Stimulated activated CD8-positive, alpha-beta memory T cell treated with anti-CD3 and anti-CD28 coated beads, Interleukin-12 subunit alpha, Interleukin-12 subunit beta, amount 100 ng/mL, for 4 hours (primary cell): ENCODE results near the gene PTH2.

ENCODE experiments used
- DNase-seq: peaks from one replicate; pipeline ENCODE4 v3.0.0-alpha.2; 2020; ENCODE audit warnings: low read depth

Gene PTH2

DNA sequence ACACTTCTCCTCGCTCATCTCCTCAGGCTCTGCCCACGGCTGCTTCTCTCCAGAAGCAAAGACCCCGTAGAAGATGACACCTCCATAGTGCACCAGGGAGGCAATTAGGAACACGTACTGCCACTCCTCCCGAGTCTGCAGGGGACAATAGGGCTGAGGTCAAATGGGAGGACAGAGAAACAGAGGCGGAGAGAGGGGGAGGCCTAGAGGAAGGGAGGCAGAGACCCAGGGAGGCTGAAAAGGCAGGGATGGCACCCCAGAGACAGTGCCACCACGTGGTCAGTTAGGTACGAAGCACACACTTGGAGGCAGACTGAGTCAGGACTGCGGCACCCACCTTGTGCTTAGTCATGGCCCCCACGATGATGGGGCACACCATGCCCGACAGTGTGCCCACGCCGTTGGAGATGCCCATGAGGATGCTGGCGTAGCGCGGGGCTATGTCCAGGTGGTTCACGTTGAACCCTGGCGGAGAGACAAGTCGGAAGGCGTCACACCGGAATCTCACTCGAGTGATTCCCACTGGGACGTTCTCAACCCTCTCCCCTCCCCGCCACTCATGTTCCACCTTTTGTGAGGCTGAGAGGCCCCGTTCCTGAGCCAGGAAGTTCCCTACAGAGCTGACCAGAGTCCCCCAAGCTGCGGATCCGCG is 7.6 kb upstream of the PTH2 start:
- DNase-seq, result no peak

DNA sequence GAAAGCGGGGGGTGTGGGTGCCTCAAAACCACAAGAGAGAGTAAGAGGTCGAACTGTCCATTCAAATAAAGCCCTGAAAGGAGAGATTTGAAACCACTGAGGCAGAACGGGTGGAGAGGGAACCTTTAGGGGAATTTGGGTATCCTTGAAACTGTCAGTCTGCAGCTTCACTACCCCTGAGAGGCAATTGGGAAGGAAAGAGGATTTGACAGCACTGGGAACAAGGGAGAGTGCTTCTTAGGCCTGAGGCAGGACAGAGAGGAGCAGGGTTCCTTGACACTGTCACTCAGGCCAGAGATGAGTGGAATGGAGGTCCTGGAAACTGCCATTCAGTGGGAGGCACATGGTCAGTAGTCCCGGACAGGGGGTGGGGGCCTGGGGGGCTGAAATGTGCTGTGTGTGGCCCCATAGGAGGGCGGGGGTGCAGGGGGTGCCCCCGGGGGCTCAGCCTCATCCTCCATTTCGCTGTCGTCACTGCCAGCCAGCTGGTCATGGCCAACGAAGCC is 7.0 kb upstream of the PTH2 start:
- no peak for DNase-seq

DNA sequence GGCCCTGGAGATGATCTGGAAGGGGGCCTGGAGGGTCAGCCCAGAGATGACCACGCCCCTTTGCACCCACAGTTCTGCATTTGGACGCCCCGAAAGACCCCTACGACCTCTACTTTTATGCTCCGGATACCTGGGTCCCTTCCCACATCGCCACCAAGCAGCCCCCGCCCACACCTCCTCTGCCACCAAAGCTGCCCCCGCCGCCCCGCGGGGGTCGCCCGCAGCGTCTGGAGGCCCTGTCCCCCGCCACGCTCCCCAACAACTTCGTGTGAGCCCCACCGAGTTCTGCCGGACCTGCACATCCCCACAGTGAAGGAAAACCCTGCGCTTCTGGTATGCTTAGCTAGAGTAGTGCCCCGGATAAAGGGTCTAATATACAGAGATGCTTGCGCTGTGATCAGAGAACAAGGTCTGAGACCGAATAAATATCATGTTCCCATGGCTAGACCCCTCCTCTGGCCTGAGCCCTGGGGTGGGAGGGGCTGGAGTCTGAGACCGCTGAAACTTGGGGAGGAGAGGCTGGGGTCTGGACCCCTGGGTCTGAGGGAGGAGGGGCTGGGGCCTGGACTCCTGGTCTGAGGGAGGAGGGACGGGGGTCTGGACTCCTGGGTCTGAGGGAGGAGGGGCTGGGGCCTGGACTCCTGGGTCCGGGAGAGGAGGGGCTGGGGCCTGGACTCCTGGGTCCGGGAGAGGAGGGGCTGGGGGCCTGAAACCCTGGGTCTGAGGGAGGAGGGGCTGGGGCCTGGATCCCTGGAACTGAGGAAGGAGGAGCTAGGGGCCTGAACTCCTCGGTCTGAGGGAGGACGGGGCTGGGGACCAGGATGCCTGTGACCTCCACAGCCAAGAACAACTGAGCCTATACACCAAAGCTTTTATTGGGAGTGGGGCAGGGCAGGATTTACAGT is 5.6 kb upstream of the PTH2 start:
- no peak for DNase-seq

DNA sequence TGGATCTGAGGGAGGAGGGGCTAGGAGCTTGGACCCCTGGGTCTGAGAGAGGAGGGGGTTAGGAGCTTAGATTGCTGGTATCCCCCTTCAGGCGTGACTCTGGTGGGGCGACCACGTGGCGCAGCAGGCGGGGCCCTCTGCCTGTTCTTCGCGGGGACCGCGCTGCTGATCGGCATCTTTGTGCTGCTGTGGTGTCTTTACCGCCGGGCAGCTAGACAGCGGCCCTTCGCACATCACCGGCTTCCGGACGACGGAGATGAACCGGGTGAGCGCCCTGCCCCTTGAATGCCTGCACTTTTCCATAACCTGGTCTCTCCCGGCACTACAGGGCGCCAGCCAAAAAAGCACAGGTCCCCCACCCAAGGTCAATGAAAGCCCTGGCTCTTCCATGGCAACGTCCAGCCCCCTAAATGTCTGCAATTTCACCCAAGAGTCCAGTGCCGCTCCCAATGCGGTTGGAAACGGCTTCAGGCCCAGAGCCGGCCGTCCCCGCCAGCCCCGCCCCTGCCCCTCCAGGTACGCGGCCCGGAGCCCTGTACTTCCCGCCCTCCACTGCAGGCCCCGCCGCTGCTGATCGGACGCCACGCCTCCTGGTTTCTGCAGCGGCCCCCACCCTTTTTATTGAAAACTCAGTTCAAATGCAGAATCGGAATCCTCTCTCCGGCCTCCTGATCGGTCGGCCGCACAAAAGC is 4.8 kb upstream of the PTH2 start:
- no peak for DNase-seq

DNA sequence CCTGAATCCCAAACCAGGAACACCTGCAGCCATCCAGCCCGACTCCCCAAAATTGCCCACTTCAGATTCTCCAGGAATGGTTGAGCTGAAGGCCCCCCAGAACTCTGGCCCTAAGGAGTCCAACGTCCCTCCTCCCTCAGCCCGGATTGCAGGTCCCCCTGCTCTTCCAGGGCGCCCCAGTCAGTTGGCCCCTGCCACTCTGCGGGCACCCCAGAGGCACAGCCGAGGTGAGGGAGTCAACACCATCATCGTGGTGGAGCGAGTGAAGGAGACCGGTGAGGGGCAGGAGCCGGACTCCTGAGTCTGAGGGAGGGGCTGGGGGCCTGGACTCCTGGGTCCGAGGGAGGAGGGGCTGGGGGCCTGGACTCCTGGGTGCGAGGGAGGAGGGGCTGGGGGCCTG is 4.1 kb upstream of the PTH2 start:
- DNase-seq, result no peak

DNA sequence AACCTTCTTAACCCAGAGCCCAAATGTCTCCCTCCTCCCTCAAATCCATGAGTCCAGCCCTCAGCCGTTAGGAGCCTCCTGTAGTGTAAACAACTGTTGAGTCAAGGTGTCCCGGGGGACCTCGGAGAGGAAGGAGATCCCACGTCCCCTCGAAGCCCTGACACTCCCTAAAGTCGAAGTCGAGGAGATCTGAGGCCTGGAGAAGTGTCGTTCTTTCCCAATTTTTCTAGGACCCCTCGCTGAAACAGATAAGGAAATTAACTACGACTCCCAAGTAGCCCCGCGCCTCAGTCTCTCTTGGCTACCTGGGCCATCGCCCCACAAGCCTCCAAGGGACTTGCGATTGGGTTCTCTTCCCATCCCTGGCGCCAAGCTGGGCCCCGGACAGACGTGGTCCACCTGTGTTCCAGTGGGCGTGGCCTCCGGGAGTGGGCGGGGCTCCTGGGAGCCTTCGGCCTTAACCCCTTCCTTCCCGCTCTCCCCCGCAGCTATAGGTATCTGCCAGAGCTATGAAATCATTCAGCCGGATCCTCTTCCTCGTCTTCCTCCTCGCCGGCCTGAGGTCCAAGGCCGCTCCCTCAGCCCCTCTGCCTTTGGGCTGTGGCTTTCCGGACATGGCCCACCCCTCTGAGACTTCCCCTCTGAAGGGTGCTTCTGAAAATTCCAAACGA is 2.8 kb upstream of the PTH2 start:
- DNase-seq, result no peak

DNA sequence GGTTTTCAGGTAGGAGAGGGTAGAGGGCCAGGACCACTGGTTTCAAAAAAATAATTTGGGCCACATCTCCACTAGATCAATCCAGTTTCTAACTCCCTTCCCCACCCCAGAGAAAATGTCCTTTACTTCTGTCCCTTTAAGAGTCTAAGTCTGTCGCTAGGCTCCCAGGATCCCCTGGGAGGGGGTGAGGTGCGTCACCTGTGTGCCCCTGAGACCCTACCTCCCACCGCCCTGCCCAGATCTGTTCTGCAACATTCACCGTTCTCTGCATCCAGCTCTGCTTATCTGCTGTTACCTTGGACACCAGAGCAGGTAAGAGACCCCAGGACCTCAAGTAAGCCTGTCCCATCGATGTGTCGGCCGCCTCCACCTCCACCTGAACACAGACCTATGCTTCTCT is 1.9 kb upstream of the PTH2 start, which contains the start of gene GFY:
TSS of gene GFY (plus strand) at position 211 of the 400 bp plus-strand sequence. CDS start 1,043 bp downstream, outside the sequence.
- no peak for DNase-seq

DNA sequence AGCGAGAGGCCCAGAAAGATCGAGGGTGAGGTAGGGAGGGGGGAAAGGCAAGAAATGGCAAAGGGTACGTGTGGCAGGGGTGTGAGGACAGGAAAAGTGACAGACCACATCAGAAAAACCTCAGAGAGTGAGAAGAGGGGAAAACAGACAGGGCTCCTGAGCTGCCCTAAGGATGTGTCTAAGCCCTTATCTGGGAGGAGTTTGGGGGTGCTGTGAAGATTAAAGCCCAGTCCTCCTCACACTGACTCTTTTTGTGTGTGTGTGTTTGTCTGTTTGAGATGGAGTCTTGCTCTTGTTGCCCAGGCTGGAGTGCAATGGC is 703 bp upstream of the PTH2 start:
- no peak for DNase-seq

DNA sequence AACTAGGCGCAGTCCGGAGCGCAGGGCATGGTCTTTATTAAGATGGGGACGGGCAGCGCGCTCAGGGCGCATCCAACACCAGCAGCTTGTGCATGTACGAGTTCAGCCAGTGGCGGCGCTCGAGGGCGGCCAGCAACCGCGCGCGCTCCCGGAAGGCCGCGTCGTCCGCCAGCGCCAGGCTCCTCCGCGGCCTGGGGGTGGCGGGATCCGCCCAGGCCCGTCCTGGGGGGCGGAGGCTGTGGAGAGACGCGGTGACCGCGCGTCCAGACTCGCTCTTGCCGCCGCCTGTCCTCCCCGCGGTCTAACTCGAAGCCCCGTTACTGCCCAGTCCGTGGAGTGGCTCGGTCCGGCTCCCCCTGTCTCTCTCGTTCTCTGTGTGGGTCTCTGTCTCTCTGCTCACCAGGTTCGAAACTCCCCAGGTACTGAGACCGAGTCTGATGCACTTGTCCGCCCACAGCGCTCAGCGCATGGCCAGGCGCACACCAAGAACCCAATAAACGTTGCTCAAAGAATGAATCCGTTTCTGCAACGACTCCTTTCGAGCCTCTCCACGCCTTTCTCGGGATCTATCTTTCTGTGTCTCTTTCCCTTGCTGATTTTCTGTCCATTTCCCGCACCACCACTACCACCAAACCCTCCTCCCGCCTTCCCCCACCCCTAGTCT is 702 bp downstream of the PTH2 start:
- no peak for DNase-seq

DNA sequence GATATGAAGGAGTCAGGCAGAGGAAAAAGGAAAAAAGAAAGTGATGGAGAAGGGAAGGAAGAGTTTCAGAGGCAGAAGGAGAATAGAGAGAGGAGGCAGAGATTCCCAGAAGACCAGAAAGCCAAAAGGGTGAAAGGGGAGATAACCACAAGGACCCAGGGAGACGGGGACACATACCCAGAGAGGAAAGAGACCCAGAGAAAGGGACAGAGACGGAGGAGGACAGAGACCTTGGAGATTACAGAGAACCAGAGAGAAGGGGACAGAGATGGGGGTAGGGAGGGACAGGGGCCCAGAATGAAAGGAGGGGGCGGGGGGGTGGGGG is 1.4 kb downstream of the PTH2 start:
- no peak for DNase-seq

DNA sequence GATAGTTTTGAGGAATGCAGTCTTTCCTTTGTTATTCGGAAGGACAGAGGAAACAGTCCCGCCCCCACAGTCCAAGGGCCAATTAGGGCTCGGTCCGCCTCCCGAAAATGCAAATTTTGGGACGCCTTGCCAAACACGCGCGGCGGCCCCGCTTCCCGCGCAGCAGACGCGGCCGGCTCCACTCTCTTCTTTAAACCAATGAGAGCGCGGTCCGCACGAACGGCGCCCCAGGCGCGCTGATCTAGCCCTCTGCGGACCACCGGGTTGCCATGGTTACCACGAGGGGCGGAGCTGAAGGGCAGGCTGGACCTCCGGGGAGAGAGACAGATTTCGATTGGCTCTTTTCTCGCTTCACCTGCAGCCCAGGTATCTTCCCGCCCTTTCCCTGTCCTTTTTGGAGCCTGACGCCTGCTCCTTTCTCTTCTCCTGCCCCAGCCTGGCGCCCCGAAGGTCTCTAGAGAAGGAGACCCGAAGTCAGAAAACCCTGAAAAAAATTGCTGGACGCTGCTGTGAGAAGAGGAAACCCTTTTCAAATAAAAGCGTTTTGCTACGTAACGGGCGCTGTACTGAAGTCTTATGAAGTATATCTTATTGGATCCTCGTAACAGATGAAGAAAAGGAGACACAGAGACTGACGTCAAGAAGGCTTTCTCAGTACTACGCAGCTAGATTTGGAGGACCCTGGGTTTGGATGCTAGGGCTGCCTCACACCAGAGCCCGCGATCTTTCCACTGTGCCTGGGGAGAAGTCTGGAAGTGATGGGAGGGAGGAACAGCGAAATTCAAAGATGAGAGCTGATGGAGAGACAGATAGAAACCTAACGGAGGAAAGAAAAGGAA is 2.0 kb downstream of the PTH2 start:
- DNase-seq, result no peak

DNA sequence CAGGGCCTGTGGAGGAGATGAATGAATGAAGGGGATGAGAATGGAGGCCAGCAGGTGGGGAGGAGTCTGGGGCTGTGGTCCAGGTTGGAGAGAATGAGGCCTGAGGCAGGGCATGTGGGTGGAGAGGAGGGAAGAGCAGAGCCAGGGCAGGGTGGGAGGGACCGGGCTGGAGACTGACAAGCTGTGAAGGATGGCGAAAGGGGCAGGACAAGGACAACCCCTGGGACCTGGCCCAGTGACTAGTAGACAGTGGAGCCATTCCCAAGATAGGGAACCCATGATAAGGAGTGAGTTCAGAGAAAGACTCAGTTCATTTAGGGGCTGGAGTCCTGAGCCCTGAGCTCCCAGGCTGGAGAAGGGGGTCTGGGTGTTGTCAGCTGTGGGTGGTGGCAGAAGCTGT is 3.0 kb downstream of the PTH2 start:
- DNase-seq, result no peak

DNA sequence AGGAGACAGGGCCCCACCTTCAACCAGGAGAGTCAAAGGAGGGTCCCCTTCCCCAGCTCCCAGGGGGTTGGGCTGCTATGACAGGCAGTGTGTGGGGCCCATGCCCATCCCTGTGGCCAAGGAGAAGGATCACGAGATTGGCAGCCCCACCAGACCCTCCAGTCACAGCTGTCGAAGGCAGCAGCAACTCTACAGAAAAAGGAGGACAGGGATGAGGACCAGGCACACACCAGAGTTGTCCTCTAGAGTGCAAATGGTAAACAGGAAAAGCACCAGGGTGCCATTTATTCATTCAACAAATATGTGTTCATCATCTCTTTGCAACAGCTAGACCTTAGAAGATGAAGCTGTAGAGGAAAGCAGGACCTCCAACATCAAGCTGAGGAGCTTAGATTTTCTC is 4.1 kb downstream of the PTH2 start:
- DNase-seq, result no peak

DNA sequence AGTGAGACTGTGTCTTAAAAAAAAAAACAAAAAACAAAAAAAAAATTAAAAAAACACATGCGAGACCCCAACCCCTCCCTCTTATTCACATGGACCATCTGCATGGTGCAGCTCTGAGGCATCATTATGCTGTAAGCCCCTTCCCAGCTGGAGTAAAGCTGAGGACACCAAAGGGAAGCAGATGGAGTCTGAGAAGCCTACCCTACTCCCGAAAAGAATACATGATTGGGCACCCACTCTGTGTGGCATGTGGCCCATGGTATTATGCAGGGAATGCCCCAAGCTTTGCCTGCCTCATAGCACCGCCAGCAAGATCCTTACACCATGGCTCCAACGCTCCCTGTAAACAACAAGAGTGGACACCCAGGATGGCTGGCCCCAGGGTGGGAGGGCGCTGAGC is 4.7 kb downstream of the PTH2 start:
- no peak for DNase-seq

DNA sequence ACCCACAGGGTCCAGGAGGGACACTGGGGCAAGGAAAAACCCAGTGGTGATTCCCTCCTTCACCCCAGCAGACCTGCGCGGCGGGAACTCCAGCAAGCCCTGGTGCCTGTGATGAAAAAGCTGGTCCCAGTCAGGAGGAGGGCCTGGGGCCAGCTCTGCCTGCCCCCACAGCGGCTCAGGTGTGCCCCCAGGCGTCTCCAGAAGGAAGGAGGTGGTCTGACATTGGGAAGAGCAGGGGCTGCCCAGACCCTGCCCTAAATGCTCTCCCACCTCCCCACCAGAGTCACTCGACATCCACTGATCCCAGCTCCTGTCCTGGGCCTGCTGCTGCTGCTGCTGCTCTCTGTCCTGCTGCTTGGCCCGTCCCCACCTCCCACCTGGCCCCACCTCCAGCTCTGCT is 6.2 kb downstream of the PTH2 start:
- DNase-seq, result no peak

DNA sequence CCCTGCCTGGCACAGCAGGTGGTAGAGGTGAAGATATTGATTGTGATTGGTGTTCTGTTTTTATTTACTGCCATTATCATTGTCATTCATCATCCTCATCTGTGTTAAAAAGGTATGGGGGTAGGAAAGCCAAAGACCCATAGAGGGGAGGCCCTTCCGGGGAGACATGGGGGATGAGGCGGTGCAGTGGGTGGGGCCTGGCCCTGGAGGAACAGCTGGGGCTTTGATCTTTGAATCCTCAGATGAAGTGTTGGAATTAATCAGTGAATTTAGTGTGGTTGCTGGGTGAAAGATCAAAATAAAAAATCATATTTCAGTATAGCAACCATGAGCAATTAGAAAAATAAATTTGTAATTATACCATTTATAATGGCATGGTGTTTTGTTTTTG is 7.4 kb downstream of the PTH2 start:
- DNase-seq, result no peak

DNA sequence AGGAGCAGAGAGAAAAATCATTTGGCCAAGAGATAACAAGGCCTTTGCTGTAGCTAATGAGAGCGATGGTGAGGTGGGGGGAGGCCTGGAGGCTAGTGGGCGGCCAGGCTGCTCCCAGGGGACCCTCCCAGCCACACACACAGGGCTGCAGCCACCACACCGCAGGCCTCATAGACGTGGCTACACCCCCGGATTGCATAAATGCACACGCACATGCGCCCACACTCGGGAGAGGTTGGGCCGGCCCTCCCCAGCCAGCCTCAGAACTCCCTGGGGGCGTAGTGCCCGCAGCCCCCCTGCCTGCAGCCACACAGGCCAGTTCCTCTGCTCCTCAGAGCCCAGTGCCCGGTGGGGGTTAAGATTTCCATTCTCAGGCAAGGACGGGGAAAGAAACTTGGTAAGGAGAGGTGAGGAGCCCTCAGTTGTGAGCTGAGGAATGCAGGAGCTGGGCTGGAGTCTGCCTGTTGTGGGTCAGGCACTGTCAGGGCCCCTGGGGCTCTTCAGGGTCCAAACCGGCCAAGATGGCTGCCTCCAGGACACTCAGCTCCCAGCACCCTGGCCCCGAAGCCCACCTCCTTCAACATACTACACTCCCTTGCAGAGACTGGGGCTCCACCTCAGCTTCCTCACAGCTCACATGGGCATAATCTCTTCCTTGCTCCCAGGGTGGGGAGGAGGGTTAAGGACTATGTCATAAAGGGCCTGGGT is 8.0 kb downstream of the PTH2 start:
- no peak for DNase-seq

DNA sequence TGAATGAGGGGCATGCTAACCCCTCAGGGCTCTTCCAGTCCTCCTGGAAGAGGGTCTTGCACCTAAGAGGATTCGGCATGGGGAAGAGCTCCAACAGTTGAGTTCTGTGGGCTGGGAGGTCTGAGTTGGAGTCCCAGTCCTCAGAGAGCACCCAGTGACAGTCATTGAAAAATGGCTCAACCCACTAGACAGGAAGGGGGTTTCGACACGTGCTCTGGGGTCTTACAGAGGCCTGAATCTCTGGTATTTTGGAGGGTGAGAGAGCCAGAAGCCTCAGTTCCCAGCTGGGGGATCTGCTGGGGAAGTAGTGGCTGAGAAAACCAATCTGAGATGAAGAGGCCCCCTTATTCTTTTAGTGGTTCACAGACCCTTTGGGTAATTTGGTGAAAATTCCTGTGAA is 9.0 kb downstream of the PTH2 start:
- DNase-seq, result no peak

DNA sequence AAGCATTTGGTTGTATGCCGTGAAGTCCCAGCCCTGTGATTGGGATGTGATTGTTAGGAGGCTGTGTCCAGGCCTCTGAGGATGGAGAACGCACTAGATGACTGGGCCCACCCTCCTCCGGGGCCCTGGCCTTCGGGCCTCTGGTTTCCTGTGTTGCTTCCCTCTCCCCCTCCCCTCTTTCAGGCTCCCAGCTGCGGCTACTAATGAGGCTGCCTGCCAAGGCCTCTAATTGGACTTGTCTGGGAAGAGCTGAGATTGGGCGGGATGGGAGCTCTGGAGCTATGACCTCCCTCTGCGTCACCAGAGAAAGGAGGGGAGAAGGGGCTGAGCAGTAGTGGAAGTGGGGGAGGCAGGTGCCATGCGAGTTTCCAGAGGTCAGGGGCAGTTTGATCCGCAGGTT is 9.9 kb downstream of the PTH2 start:
- DNase-seq, result no peak

DNA sequence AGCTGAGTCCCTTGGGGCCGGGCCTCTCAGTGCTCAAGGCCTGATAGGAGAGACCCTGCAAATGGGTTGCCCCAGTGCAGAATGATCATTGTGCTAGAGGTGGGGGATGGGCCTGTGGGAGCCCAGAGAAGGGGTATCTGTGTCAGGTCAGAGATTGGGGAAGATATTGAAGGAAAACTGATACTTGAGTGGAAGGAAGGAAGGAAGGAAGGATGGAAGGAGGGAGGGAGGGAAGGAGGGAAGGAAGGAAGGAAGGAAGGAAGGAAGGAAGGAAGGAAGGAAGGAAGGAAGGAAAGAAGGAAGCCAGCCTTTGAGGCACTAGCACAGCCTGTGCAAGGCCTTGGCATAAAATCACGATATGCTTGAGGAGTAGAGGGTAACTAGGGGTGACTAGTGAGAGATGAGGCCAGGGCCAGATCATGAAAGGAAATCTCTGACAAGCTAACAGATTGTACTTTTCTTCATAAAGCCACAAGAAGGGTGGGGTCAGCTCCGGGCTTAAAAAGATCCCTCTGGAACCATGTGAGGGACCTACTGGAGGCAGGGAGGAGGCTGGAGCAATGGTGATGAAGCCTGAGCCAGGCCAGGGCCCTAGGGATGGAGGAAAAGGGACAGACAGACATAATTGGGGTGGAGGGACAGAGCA is 11.4 kb downstream of the PTH2 start:
- DNase-seq, result no peak
